ENCODE data around the gene MBNL2.

GRCh38 chr13:97432232-97432916 lies 210.2 kb downstream of the MBNL2 start:
- no peak for TF ChIP-seq CTCF (conservative IDR thresholded peaks at IDR 0.05; ENCODE audit: low read depth, low read length)
- no peak for TF ChIP-seq EZH2phosphoT487 (IDR thresholded peaks at IDR 0.05; ENCODE audit: borderline replicate concordance, low read length)

Measured in PC-3 (cell line).